Effector memory CD8-positive, alpha-beta T cell (primary cell): ENCODE results near the gene ANKRD65.
A peak's percentile ranks its signal among the peaks of the same experiment; 100 is the strongest.
"Not testable (repeated sequence)": the region's sequence is repeated elsewhere in the genome, so short reads cannot be mapped to it uniquely, and the experiment has no call there.

Experiments
- ATAC-seq: fragments of 150-1000 bp; cut with Tn5 transposase; replicated peaks from 2 replicates; pipeline ENCODE4 v1.10.0; 2021; ENCODE audit warnings: mild to moderate bottlenecking, moderate library complexity
- DNase-seq, 3 experiments: peaks; one replicate each; pipeline ENCODE4 v3.0.0; 2021
- H3K27ac Mint-ChIP-seq, 2 donors: one replicate each; pipeline ENCODE4 v1.8.0; 2022; ENCODE audit warnings: mild to moderate bottlenecking in 2 of 2, mixed read lengths in 2 of 2, moderate library complexity in 2 of 2
- H3K27me3 Mint-ChIP-seq, 2 donors: one replicate each; pipeline ENCODE4 v1.8.0; 2022; ENCODE audit warnings: mixed read lengths in 2 of 2
- H3K36me3 Mint-ChIP-seq: one replicate; pipeline ENCODE4 v1.8.0; 2022; ENCODE audit warnings: mild to moderate bottlenecking, moderate library complexity, mixed read lengths; ENCODE audit not compliant: insufficient read depth
- H3K4me1 Mint-ChIP-seq, 2 donors: one replicate each; pipeline ENCODE4 v1.8.0; 2022; ENCODE audit warnings: low read depth in 2 of 2, mixed read lengths in 2 of 2
- H3K4me3 Mint-ChIP-seq, 2 donors: one replicate each; pipeline ENCODE4 v1.8.0; 2022; ENCODE audit warnings: mild to moderate bottlenecking in 2 of 2, mixed read lengths in 2 of 2, moderate library complexity in 2 of 2
- H3K9me3 Mint-ChIP-seq, 2 donors: one replicate each; pipeline ENCODE4 v1.8.0; 2022; ENCODE audit warnings: mixed read lengths in 2 of 2

ANKRD65 gene

GRCh38 chr1:1407636-1408318, 13.3 kb downstream of the ANKRD65 start:
- Mint-ChIP-seq H3K4me3 (peak overlapping the region; percentile 88 to 90), H3K36me3 (peaks cover 48% of the 10 kb centered on the region)

GRCh38 chr1:1406821-1407635, 14.0 kb downstream of the ANKRD65 start, which contains the start of gene MRPL20:
Gene MRPL20 (minus strand): TSS chr1:1407293. CDS start chr1:1407217, 76 bp downstream.
- Mint-ChIP-seq H3K9me3 (no peaks in the 10 kb centered on the region), H3K27me3 (no peaks in the 10 kb centered on the region), H3K27ac (peak within 1 kb of the TSS; percentile 91 to 95), H3K4me1 (peaks cover 20% of the 10 kb centered on the region in 2 donors), H3K4me3 (peak within 1 kb of the TSS; percentile 88 to 90), H3K36me3 (peaks cover 56% of the 10 kb centered on the region)
- DNase-seq (peak; percentile 92 to 95 (median 93)), ATAC-seq (peak; percentile 94)

More at GRCh38 chr1:1407636-1408318, 13.3 kb downstream of the ANKRD65 start:
- Mint-ChIP-seq H3K4me1 (peaks cover 15 to 18% of the 10 kb centered on the region in 2 donors), H3K27ac (peak overlapping the region; percentile 91 to 95), H3K27me3 (no peaks in the 10 kb centered on the region), H3K9me3 (no peaks in the 10 kb centered on the region)
- ATAC-seq (peak; percentile 21), DNase-seq (peak in 2 of 3 experiments; percentile 16 to 23)

GRCh38 chr1:1406101-1406820, 14.8 kb downstream of the ANKRD65 start:
- ATAC-seq = no peak
- peak overlapping the region; percentile 88 to 90 for H3K4me3 Mint-ChIP-seq
- peak overlapping the region; percentile 91 to 95 for H3K27ac Mint-ChIP-seq
- H3K27me3 Mint-ChIP-seq = no peaks in the 10 kb centered on the region
- H3K4me1 Mint-ChIP-seq = peaks cover 21 to 22% of the 10 kb centered on the region in 2 donors
- no peaks in the 10 kb centered on the region for H3K9me3 Mint-ChIP-seq
- H3K36me3 Mint-ChIP-seq = peaks cover 63% of the 10 kb centered on the region
- DNase-seq = no peak

GRCh38 chr1:1403653-1404052, 17.4 kb downstream of the ANKRD65 start:
- ATAC-seq (no peak), DNase-seq (no peak)
- Mint-ChIP-seq H3K36me3 (peaks cover 87% of the 10 kb centered on the region), H3K27ac (peak overlapping the region in 1 of 2 donors; percentile 23), H3K4me1 (peaks cover 39 to 40% of the 10 kb centered on the region in 2 donors), H3K9me3 (no peaks in the 10 kb centered on the region), H3K27me3 (no peaks in the 10 kb centered on the region), H3K4me3 (peak overlapping the region; percentile 9 to 59)

GRCh38 chr1:1402901-1403392, 18.1 kb downstream of the ANKRD65 start:
- peaks cover 94% of the 10 kb centered on the region for H3K36me3 Mint-ChIP-seq
- not testable (repeated sequence) for DNase-seq, H3K9me3 Mint-ChIP-seq, H3K27me3 Mint-ChIP-seq, ATAC-seq
- H3K27ac Mint-ChIP-seq = peak overlapping the region in 1 of 2 donors; percentile 23
- peak overlapping the region; percentile 27 to 59 for H3K4me3 Mint-ChIP-seq
- peaks cover 39 to 41% of the 10 kb centered on the region in 2 donors for H3K4me1 Mint-ChIP-seq

GRCh38 chr1:1402072-1402900, 18.8 kb downstream of the ANKRD65 start:
- Mint-ChIP-seq H3K27ac (peak overlapping the region; percentile 67 to 83), H3K9me3 (no peaks in the 10 kb centered on the region), H3K4me3 (no peak overlapping the region), H3K36me3 (peaks cover 95% of the 10 kb centered on the region), H3K4me1 (peaks cover 40 to 41% of the 10 kb centered on the region in 2 donors), H3K27me3 (no peaks in the 10 kb centered on the region)
- DNase-seq = no peak
- no peak for ATAC-seq

- Mint-ChIP-seq H3K27ac (peak overlapping the region in 1 of 2 donors; percentile 94), H3K27me3 (no peaks in the 10 kb centered on the region), H3K36me3 (peaks cover 97% of the 10 kb centered on the region), H3K4me3 (peak overlapping the region; percentile 31 to 88), H3K4me1 (peaks cover 37 to 41% of the 10 kb centered on the region in 2 donors), H3K9me3 (no peaks in the 10 kb centered on the region)
- ATAC-seq = no peak
- DNase-seq = no peak
These were observed 19.5 kb downstream of the ANKRD65 start for GRCh38 chr1:1401457-1402010.

- Mint-ChIP-seq H3K4me3 (peak overlapping the region; percentile 87 to 88), H3K9me3 (no peaks in the 10 kb centered on the region), H3K27ac (peak overlapping the region in 1 of 2 donors; percentile 94), H3K36me3 (peaks cover 95% of the 10 kb centered on the region), H3K27me3 (no peaks in the 10 kb centered on the region), H3K4me1 (peaks cover 34 to 37% of the 10 kb centered on the region in 2 donors)
- no peak for DNase-seq
- no peak for ATAC-seq
These were observed 20.3 kb downstream of the ANKRD65 start for GRCh38 chr1:1400576-1401456.

- Mint-ChIP-seq H3K27ac (peak overlapping the region; percentile 93 to 94), H3K27me3 (no peaks in the 10 kb centered on the region), H3K36me3 (peaks cover 95% of the 10 kb centered on the region), H3K4me3 (peak overlapping the region; percentile 87 to 88), H3K4me1 (peaks cover 37 to 44% of the 10 kb centered on the region in 2 donors), H3K9me3 (no peaks in the 10 kb centered on the region)
- no peak for ATAC-seq
- DNase-seq = no peak
These were observed 21.1 kb downstream of the ANKRD65 start for GRCh38 chr1:1399872-1400575.

- Mint-ChIP-seq H3K36me3 (peaks cover 95% of the 10 kb centered on the region), H3K4me1 (peaks cover 37 to 44% of the 10 kb centered on the region in 2 donors), H3K27me3 (no peaks in the 10 kb centered on the region), H3K4me3 (peak within 1 kb of the TSS; percentile 87 to 88), H3K9me3 (no peaks in the 10 kb centered on the region), H3K27ac (peak within 1 kb of the TSS; percentile 93 to 94)
- ATAC-seq (peak; percentile 94), DNase-seq (peak; percentile 98 to 99 (median 98))
These were observed 21.7 kb downstream of the ANKRD65 start, which contains the start of gene CCNL2 for GRCh38 chr1:1399187-1399871. Gene CCNL2 (minus strand): TSS chr1:1399335. CDS start chr1:1399306, 29 bp downstream.
